ENCODE data around the gene LVRN.

The LVRN gene

DNA sequence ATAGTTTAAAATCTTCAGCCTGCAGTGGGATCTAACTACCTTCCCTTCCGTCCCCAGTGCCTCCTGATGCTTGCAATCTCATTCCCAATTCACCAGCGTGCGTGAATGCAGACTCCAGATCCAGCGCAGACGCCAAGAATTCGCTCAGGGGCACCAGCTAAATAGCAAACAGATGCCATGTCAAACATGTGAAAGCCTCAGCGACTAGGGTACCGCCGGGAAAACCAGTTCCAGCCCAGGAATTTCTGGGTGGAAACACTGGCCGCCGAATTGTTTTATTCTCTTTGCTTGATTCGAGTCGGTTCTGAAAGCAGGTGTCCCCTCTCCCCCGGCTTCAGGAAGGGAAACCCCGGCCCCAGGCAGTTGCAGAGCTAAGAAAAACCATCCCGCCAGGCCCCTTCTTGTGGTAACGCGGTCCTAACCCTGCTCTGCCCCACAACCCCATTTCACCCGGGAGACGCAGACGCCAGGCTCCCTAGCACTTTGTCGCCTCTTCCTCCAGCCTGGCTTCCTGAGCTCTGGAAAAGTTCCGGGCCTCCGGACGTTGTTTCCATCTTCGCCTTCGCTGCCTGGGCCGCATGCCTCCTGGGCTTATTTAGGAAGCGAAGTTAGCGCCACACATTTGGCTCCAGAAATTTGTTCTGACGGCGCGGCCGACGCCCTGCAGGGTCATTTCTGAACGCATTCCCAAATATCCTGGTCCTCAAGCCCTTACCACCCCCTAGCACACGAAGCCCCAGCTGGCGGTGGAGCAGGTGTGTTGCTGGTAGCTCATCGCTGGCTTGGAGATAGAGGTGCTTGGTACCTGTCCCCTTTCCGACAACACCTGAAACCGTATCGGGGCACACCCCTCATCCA, 665 bp upstream of the LVRN start:
- no peak for DNase-seq

DNA sequence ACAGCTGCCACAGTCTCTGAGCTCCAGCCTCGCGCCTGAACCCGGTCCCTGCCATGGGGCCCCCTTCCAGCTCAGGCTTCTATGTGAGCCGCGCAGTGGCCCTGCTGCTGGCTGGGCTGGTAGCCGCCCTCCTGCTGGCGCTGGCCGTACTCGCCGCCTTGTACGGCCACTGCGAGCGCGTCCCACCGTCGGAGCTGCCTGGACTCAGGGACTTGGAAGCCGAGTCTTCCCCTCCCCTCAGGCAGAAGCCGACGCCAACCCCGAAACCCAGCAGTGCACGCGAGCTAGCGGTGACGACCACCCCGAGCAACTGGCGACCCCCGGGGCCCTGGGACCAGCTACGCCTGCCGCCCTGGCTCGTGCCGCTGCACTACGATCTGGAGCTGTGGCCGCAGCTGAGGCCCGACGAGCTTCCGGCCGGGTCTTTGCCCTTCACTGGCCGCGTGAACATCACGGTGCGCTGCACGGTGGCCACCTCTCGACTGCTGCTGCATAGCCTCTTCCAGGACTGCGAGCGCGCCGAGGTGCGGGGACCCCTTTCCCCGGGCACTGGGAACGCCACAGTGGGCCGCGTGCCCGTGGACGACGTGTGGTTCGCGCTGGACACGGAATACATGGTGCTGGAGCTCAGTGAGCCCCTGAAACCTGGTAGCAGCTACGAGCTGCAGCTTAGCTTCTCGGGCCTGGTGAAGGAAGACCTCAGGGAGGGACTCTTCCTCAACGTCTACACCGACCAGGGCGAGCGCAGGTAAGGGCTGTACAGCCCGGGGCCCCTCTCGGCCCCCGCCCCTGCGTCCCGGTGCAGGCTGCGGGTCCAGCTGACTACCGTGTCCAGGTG, 509 bp downstream of the LVRN start:
- DNase-seq: no peak

GRCh38 chr5:115963566-115963965, 1.3 kb downstream of the LVRN start:
- DNase-seq: no peak

DNA sequence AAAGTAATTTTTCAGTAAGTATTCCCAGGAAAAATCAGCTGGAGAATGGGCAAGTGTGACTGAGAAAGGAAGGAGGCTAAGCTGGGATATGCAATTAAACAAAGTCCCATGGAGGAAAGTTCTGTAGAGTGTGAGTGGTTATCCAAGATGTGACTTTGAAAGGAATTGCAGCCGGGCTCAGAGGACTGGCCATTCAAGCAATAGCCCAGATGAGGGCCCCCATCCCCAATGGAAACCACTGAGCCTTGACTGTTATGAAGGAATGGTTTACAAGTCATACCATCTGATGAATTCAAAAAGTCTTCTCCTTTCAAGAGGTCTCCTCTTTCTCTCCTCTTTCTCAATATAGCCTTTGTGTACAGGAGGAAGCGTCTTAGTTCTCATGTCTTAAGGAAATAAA, 6.5 kb downstream of the LVRN start:
- DNase-seq: no peak

DNA sequence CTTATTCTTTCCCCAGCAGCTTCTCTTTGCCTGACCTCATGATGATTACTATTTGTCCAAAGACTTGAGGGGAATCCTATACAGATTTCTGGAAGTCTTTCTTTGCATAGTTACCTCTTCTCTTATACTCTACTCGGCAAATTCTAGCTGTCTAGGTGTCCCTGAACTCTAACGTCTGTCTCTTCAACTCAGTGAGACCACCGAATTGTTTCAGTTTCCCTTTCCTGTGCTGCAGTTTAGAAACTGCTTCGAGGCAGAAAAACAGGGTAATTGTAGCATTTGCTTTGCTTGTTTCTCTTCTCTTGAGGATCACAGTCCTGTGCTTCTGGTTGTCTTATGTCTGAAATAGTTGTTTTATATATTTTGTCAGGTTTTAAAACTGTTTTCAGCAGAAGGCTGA, 14.8 kb downstream of the LVRN start:
- no peak for DNase-seq

- DNase-seq: no peak
Measured at GRCh38 chr5:115977988-115978387, 15.7 kb downstream of the LVRN start.

GRCh38 chr5:115978779-115979178, 16.5 kb downstream of the LVRN start:
- no peak for DNase-seq

GRCh38 chr5:115979201-115980041, 17.1 kb downstream of the LVRN start:
- DNase-seq: no peak

DNA sequence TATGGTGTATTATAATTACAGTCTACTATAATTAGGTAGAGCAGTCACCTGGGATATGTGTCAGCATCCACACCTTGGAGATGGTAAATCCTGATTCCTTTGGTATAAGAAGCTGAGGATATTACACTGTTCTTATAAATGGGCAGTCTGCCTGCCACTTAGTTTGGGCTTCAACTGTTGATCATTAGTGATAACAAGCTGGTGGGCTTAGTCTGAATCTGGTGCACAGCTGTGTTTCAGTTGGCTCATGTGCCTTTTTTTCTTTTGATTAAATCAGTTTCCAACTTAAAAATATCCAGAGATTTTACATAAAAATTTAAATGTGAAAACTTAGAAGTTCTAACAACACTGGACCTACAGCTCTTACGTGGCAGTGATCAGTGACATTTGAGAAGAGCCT, 21.2 kb downstream of the LVRN start:
- no peak for DNase-seq

DNA sequence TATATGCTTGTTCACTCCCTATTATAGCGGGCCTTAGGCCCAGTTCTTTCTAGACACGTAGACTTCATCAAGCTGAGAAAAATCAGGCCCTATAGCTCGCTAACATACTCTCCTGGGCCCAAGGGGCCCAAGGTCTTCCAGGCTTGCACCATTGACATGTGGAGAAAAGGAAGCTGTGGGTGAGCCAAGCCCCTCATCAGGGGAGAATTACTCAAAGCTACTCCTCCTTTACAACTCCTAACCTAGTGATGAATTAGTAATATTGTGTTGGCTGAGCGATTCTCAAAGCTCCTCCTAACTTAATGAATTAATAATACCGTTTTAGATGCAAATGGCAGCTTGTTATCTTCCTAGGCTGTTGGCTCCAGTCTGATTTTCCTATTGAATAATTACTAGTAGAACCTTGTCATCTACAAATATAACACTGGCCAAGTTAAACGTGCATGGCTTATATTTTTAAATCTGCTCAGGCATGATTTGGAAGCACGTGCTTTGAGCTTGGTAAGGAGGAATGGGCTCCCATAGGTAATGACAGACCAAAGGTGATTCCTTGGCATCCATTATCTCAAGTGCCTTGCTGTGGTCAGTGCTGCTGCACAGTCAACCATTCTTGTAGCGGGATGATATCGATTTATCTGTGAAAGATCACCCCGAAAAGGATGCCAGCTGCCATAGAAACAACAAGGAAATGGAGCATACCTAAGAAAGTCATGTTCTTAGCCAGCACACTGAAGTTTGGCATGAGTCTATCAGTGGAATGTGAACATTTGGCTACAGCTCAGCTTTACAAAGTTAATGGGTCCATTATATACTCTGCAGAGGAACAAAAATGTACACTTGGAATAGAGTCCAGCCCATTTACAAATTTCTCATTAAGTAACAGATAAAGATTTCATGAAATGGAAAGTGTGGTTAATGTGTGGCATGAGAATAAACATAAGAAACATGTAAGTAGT, 23.8 kb downstream of the LVRN start:
- DNase-seq: no peak

DNA sequence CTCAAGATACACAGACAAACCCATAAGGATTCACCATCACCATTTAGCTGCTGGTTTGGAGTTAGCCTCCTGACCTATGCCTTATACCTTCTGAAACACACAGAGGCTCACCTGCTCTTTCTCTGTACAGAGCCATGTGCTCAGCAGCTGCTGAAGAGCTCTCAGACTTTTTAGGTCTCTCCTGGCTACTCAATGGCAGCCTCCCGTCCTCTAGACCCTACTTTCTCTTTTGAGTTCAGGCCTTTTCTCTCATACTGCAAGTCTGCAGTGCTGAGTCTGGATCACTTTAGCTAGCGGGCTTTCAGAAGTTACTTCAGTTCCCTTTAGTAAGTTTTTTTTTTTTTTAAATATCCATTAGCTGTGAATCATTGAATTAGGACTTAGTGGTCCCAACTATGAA, 25.7 kb downstream of the LVRN start:
- no peak for DNase-seq

DNA sequence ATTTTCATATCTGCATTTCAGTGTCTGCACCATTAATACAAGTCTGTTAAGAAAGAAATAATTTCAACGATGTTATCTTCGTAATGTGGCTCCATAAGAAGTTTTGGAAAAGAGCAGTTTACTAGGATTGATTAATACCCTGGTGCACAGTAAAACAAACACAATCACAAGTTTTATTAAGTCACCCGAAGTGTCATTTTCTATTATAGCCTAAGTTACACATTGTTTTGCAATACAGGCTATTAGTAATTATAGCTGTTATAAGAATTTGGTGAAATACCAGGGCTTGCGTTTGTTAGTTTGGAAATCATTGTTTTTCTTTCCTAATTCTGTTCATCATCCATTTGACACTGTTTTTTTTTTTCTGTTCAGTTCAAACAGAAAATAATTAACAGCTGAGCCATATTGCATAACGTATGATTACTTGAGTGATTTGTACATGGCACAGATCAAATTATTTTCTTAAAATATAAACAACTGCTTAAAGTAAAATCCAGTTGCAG, 30.6 kb downstream of the LVRN start:
- no peak for DNase-seq

GRCh38 chr5:115995351-115995750, 33.1 kb downstream of the LVRN start:
- no peak for DNase-seq

DNA sequence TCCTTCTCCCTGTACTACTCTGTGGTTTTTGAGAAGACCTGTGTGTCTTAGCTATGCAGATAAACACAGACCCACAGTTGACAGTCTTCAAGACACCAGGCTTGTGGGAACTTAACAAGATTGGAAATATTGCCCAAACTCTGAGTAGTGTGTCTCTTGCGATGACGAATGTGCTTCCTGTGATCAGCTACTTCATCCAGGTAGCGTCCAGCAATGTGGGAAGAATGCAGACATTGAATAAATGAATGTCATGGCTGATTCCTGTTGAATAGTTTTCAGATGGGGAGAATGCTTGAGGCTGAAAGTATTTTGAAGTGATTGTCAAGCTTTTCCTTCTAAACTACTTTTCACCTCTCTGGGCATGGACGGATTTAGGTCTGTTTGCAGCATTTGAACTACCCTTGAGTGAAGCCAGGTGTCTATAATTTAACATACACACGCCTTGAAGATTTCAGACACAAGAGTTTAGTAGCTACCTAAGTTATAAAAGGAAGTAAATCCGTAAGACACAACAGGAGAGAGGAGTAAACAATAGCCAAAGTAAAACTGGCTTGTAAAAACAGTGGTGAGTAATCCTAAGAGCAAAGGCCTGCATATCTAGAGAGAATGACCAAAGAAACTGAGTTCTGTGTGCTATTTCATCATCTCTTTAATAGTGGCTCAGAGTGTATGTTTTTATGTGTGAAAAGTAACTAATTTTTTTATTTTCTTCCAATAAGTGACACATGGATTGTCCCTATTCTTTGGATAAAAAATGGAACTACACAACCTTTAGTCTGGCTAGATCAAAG, 40.0 kb downstream of the LVRN start:
- no peak for DNase-seq

- DNase-seq: no peak
Measured at GRCh38 chr5:116004248-116004647, 42.0 kb downstream of the LVRN start.

- DNase-seq: no peak
Measured at GRCh38 chr5:116009806-116010205, 47.5 kb downstream of the LVRN start.

- DNase-seq: no peak
Measured at GRCh38 chr5:116011046-116011445, 48.8 kb downstream of the LVRN start.

GRCh38 chr5:116013207-116013785, 51.0 kb downstream of the LVRN start:
- DNase-seq: no peak

DNA sequence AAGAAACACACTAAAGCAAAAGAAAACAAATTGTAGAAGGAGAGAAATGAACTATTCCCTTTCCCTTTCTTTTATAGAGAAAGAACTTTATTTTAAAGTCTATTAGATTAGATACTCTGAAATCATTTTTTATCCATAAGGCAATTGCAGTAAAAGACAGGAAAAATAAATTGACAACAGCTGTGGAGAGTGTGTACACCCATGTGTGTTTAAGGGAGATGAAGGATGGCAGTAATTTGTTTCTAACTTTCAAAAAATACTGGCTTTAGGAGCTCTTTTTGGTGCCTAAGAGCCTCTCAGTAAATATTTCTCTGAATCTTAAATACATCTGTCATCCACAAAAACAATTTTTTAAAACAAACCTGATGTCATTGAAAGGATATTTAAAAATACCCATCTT, 51.7 kb downstream of the LVRN start:
- DNase-seq: no peak

- no peak for DNase-seq
Measured at GRCh38 chr5:116023619-116024018, 61.3 kb downstream of the LVRN start.

DNA sequence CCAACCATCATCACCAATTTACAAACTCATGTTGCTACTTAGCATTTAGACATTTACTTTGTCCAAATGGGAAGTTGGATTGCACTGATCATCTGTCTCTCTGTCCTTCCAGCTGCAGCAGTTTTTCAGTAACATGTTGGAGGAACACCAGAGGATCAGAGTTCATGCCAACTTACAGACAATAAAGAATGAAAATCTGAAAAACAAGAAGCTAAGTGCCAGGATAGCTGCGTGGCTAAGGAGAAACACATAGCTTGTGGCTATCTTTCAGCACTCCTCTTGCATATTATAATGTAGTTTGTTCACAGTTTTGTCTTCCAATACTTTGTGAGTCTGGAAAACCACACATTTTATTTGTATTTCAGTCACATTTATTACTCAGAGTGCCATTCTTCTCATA, 63.6 kb downstream of the LVRN start:
- DNase-seq: no peak

Data from cerebellar nuclear complex (tissue), 1 donor.